Tibial nerve (tissue), 3 donors: Measurements from ENCODE around the gene RMND5A.

Source experiments
- POLR2A ChIP-seq, 2 donors: fragments of 450-650 bp; IDR thresholded peaks; one replicate each; pipeline ENCODE4 v1.6.1; 2017; ENCODE audit warnings: antibody characterized with exemption in 2 of 2, mild to moderate bottlenecking in 2 of 2, moderate library complexity in 2 of 2
- TF ChIP-seq, protein P1 (sequence below), 5 experiments: fragments of 200-600 bp in 3 of 5; fragments of 450-650 bp in 2 of 5; sonication (generic) in 3 of 5; IDR thresholded peaks; one replicate each; pipeline ENCODE4 v1.5.1; 2016 to 2019; ENCODE audit warnings: antibody characterized with exemption in 5 of 5, mild to moderate bottlenecking in 3 of 5, moderate library complexity in 2 of 5

DNA sequence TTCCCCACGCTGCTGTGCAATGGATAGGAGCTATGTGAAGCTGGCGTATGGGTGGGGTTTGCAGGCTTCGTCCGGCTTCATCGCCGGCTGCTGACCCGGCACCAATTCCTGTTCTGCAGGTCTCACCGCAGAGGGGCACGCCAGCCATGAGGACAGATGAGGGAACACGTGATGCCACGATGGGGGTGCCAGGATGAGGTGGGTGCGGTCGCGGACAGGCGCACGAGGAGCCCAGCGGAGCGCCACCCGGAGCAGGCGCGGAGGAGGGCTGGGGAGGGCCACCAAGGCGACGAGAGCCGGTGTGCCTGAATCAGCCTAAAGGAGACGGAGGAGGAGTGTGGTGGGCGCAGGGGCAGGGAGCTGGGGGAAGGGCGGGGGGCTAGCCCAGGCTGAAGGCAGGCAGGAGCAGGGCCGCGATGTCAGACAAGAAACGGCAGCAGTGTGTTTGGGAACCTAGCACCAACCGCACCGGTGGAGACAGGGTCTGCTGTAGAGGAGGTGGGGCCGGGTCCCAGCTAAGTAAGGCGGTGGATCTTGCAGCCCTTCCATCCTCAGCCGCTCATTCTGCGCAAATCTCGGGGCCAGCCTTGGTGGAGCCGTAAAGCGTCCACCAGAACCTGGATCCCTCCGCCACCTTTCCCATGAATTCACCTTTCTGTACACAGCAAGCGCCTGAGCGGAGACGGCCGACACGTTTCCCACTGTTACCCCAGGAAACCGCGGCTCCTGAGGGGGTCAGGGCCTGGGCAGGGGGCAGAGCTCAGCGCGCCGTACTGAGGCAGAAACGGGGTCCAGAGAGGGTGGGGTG is 87.6 kb downstream of the RMND5A start:
- TF ChIP-seq, protein P1, sequence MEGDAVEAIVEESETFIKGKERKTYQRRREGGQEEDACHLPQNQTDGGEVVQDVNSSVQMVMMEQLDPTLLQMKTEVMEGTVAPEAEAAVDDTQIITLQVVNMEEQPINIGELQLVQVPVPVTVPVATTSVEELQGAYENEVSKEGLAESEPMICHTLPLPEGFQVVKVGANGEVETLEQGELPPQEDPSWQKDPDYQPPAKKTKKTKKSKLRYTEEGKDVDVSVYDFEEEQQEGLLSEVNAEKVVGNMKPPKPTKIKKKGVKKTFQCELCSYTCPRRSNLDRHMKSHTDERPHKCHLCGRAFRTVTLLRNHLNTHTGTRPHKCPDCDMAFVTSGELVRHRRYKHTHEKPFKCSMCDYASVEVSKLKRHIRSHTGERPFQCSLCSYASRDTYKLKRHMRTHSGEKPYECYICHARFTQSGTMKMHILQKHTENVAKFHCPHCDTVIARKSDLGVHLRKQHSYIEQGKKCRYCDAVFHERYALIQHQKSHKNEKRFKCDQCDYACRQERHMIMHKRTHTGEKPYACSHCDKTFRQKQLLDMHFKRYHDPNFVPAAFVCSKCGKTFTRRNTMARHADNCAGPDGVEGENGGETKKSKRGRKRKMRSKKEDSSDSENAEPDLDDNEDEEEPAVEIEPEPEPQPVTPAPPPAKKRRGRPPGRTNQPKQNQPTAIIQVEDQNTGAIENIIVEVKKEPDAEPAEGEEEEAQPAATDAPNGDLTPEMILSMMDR (IDR thresholded peaks at IDR 0.05): no peak
- TF ChIP-seq POLR2A (IDR thresholded peaks at IDR 0.05): no peak
